Stimulated activated CD8-positive, alpha-beta memory T cell treated with anti-CD3 and anti-CD28 coated beads, Interleukin-15, amount 100 ng/mL, for 1 hour (primary cell): ENCODE results near the gene FBXL12.
"Not testable (repeated sequence)": the region's sequence is repeated elsewhere in the genome, so short reads cannot be mapped to it uniquely, and the experiment has no call there.

ENCODE experiments used
- DNase-seq: peaks from one replicate; pipeline ENCODE4 v3.0.0-alpha.2; 2020; ENCODE audit warnings: low read depth

FBXL12 gene

GRCh38 chr19:9792206-9793070 lies 26.4 kb downstream of the FBXL12 start:
- DNase-seq, result peak; percentile 89

GRCh38 chr19:9791552-9792205 lies 27.2 kb downstream of the FBXL12 start:
- DNase-seq, result peak; percentile 94

GRCh38 chr19:9791073-9791367 lies 27.9 kb downstream of the FBXL12 start:
- DNase-seq, result not testable (repeated sequence)

GRCh38 chr19:9789579-9789978 lies 29.3 kb downstream of the FBXL12 start:
- not testable (repeated sequence) for DNase-seq

- DNase-seq, result no peak
Observed at GRCh38 chr19:9789066-9789465, 29.8 kb downstream of the FBXL12 start.

- not testable (repeated sequence) for DNase-seq
Observed at GRCh38 chr19:9788604-9789003, 30.3 kb downstream of the FBXL12 start.

- no peak for DNase-seq
Observed at GRCh38 chr19:9786819-9787218, 32.1 kb downstream of the FBXL12 start.

GRCh38 chr19:9786342-9786741 lies 32.5 kb downstream of the FBXL12 start:
- no peak for DNase-seq

- DNase-seq, result peak; percentile 98
Observed at GRCh38 chr19:9785367-9786331, 33.2 kb downstream of the FBXL12 start.

GRCh38 chr19:9784163-9784496 lies 34.7 kb downstream of the FBXL12 start:
- DNase-seq, result not testable (repeated sequence)

GRCh38 chr19:9782338-9782737 lies 36.5 kb downstream of the FBXL12 start:
- no peak for DNase-seq

GRCh38 chr19:9768175-9769112 lies 50.4 kb downstream of the FBXL12 start, which contains the start of gene ZNF846:
ZNF846 (minus strand) TSS chr19:9768738; CDS start chr19:9764950, 3,788 bp downstream.
- peak; percentile 87 for DNase-seq
